ENCODE results near the gene MBTD1. TPM values are rescaled to one million over a fixed set of nuclear protein-coding genes. Genes with fewer than 3 reads are reported as not detected.
"Not testable (repeated sequence)": the region's sequence is repeated elsewhere in the genome, so short reads cannot be mapped to it uniquely, and the experiment has no call there.

MBTD1 gene
- total RNA-seq, 1 donor from 2014 or later, result 15.2 TPM

DNA sequence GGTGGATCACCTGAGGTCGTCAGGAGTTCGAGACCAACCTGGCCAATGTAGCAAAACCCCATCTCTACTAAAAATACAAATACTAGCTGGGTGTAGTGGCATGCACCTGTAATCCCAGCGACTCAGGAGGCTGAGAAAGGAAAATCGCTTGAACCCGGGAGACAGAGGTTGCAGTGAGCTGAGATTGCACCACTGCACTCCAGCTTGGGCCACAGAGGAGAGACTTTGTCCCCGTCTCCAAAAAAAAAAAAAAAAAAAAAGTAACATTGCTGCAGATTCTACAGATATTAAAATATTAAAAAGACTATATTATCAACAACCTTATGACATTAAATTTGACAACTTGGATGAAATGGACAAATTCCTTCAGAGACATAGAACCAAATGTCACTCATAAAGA lies 25.7 kb downstream of the MBTD1 start:
- intact Hi-C loops (cut with DNase I), result no loop called here
- TF ChIP-seq CTCF (IDR thresholded peaks at IDR 0.05), result no peak
- H3K4me3 ChIP-seq, result no peak overlapping the region
- no peaks in the 10 kb centered on the region for H3K27me3 ChIP-seq (ENCODE audit: low read depth)
- DNase-seq, result no peak
- peaks cover 4% of the 10 kb centered on the region for H3K4me1 ChIP-seq
- H3K27ac ChIP-seq, result no peak overlapping the region
- H3K9me3 ChIP-seq, result no peaks in the 10 kb centered on the region
- no peak for ATAC-seq
- no peaks in the 10 kb centered on the region for H3K36me3 ChIP-seq

DNA sequence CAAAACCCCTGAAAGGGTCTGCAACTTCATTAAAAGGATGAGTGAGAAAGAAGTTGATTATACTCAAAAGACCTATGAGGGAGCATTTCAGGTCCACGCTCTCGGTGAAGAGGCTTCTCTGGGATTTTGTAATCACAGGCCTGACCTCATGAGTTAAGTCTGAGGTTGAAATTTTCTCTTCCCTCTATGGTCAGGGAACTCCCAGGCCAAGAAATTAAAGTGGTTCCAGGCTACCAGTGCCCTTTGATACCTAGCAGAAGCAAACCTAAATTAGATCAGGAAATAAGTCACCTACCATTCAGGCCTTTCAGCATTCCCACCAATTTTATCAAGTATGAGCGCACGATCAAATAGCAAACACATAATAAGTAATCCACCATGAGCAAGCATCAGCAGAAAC lies 27.9 kb downstream of the MBTD1 start:
- no peak for ATAC-seq
- Histone ChIP-seq H3K4me1 (peaks cover 4% of the 10 kb centered on the region), H3K27me3 (ENCODE audit: low read depth) (no peaks in the 10 kb centered on the region), H3K27ac (no peak overlapping the region), H3K36me3 (no peaks in the 10 kb centered on the region), H3K9me3 (no peaks in the 10 kb centered on the region), H3K4me3 (no peak overlapping the region)
- no peak for TF ChIP-seq CTCF (IDR thresholded peaks at IDR 0.05)
- DNase-seq, result no peak
- intact Hi-C loops (cut with DNase I), result no loop called here

DNA sequence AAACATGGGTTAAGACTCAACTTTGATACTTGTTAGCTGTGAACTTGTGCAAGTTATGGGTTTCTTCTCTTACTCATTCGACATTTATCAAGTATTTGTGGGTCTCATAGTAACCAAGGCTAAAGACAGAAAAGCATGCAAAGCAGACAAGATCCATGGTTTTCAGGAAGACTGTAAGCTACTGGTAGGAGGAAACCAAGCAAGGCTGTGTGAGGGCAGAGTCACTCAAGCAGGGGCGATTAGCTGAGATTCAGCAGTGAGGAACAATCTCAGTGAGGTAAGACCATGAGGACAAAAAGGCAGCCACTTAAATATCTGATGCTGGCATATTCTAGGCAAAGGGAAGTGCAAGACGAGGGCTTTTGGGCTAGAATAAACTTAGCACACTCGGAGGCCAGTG lies 29.5 kb downstream of the MBTD1 start:
- no peak overlapping the region for H3K4me3 ChIP-seq
- no peak overlapping the region for H3K27ac ChIP-seq
- no peaks in the 10 kb centered on the region for H3K27me3 ChIP-seq (ENCODE audit: low read depth)
- peaks cover 9% of the 10 kb centered on the region for H3K4me1 ChIP-seq
- no peak for DNase-seq
- H3K36me3 ChIP-seq, result no peaks in the 10 kb centered on the region
- ATAC-seq, result no peak
- no peak for TF ChIP-seq CTCF (IDR thresholded peaks at IDR 0.05)
- H3K9me3 ChIP-seq, result no peaks in the 10 kb centered on the region
- intact Hi-C loops (cut with DNase I), result no loop called here

DNA sequence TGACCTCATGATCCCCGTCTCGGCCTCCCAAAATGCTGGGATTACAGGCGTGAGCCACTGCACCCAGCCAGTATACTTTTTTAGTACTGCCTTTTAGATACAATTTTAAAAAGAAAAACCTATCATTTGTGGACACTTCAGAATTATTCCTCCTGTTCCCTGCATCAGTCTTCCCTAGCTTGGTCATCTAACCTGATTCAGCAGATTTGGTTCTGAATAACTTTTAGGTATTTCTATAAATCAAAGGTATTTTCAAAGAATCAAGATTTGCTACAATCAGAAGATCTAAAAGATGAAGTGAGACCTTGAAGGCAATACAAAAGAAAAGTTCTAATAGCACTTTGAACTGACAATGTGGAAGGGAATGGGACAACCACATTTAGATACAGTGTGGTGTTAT lies 30.0 kb downstream of the MBTD1 start:
- intact Hi-C loops (cut with DNase I), result no loop called here
- no peak for ATAC-seq

GRCh38 chr17:51228161-51228560 lies 31.7 kb downstream of the MBTD1 start:
- no peak for DNase-seq
- peaks cover 12% of the 10 kb centered on the region for H3K36me3 ChIP-seq
- H3K4me3 ChIP-seq, result no peak overlapping the region
- TF ChIP-seq CTCF (IDR thresholded peaks at IDR 0.05), result no peak
- no peaks in the 10 kb centered on the region for H3K27me3 ChIP-seq (ENCODE audit: low read depth)
- H3K27ac ChIP-seq, result no peak overlapping the region
- no peaks in the 10 kb centered on the region for H3K9me3 ChIP-seq
- intact Hi-C loops (cut with DNase I), result no loop called here
- ATAC-seq, result no peak
- peaks cover 27% of the 10 kb centered on the region for H3K4me1 ChIP-seq

More for the DNA sequence above, 30.0 kb downstream of the MBTD1 start:
- Histone ChIP-seq H3K27ac (no peak overlapping the region), H3K9me3 (no peaks in the 10 kb centered on the region), H3K27me3 (ENCODE audit: low read depth) (no peaks in the 10 kb centered on the region), H3K4me1 (peaks cover 13% of the 10 kb centered on the region), H3K36me3 (no peaks in the 10 kb centered on the region), H3K4me3 (no peak overlapping the region)
- DNase-seq, result no peak
- TF ChIP-seq CTCF (IDR thresholded peaks at IDR 0.05), result no peak

- H3K4me3 ChIP-seq; H3K27me3 ChIP-seq (ENCODE audit: low read depth); H3K27ac ChIP-seq; DNase-seq; H3K9me3 ChIP-seq; ATAC-seq; intact Hi-C loops (cut with DNase I): not testable (repeated sequence)
- Histone ChIP-seq H3K36me3 (peaks cover 38% of the 10 kb centered on the region), H3K4me1 (peaks cover 23% of the 10 kb centered on the region)
Observed at GRCh38 chr17:51225523-51225922, 34.3 kb downstream of the MBTD1 start.

All from lower lobe of right lung (tissue), 2 donors.